ENCODE data around the gene SORL1-AS1.
A peak's percentile ranks its signal among the peaks of the same experiment; 100 is the strongest.

SORL1-AS1 gene

GRCh38 chr11:121448011-121448410 is 4.8 kb downstream of the SORL1-AS1 start:
- peak overlapping the region; percentile 75 to 91 for H3K27ac Mint-ChIP-seq
- ATAC-seq (no peak), DNase-seq (ENCODE audit: low spot score in 2 of 2) (no peak)
- peaks cover 23 to 38% of the 10 kb centered on the region in 2 donors for H3K36me3 Mint-ChIP-seq
- H3K9me3 Mint-ChIP-seq = no peaks in the 10 kb centered on the region

- Mint-ChIP-seq H3K9me3 (no peaks in the 10 kb centered on the region), H3K36me3 (peaks cover 22 to 31% of the 10 kb centered on the region in 2 donors), H3K27ac (peak overlapping the region; percentile 85 to 93)
- ATAC-seq (no peak), DNase-seq (ENCODE audit: low spot score in 2 of 2) (no peak)
Measured at GRCh38 chr11:121446752-121447156, 6.0 kb downstream of the SORL1-AS1 start.

- Mint-ChIP-seq H3K27ac (peak overlapping the region; percentile 74 to 93), H3K36me3 (peaks cover 22 to 26% of the 10 kb centered on the region in 2 donors), H3K9me3 (no peaks in the 10 kb centered on the region)
- DNase-seq (ENCODE audit: low spot score in 2 of 2) (no peak), ATAC-seq (peak in 1 of 2 donors; percentile 9)
Measured at GRCh38 chr11:121445071-121445768, 7.5 kb downstream of the SORL1-AS1 start.

GRCh38 chr11:121444526-121444925 is 8.2 kb downstream of the SORL1-AS1 start:
- Mint-ChIP-seq H3K27ac (peak overlapping the region in 1 of 2 donors; percentile 93), H3K9me3 (no peaks in the 10 kb centered on the region)
- no peak for ATAC-seq

GRCh38 chr11:121443688-121444275 is 9.0 kb downstream of the SORL1-AS1 start:
- Mint-ChIP-seq H3K36me3 (peaks cover 22 to 32% of the 10 kb centered on the region in 2 donors), H3K9me3 (peaks cover 0 to 4% of the 10 kb centered on the region in 2 donors), H3K27ac (peak overlapping the region in 1 of 2 donors; percentile 93)
- DNase-seq (ENCODE audit: low spot score in 2 of 2) (no peak), ATAC-seq (peak in 1 of 2 donors; percentile 52)

More at GRCh38 chr11:121444526-121444925, 8.2 kb downstream of the SORL1-AS1 start:
- DNase-seq (ENCODE audit: low spot score in 2 of 2) = no peak
- H3K36me3 Mint-ChIP-seq = peaks cover 22 to 28% of the 10 kb centered on the region in 2 donors

GRCh38 chr11:121441521-121441920 is 11.2 kb downstream of the SORL1-AS1 start:
- Mint-ChIP-seq H3K36me3 (peaks cover 22 to 32% of the 10 kb centered on the region in 2 donors), H3K27ac (no peak overlapping the region), H3K9me3 (peaks cover 0 to 4% of the 10 kb centered on the region in 2 donors)
- ATAC-seq (no peak), DNase-seq (ENCODE audit: low spot score in 2 of 2) (no peak)

- peaks cover 11 to 27% of the 10 kb centered on the region in 2 donors for H3K36me3 Mint-ChIP-seq
- DNase-seq (ENCODE audit: low spot score in 2 of 2) (no peak), ATAC-seq (no peak)
- H3K9me3 Mint-ChIP-seq = peaks cover 0 to 4% of the 10 kb centered on the region in 2 donors
- no peak overlapping the region for H3K27ac Mint-ChIP-seq
Measured at GRCh38 chr11:121439759-121440158, 13.0 kb downstream of the SORL1-AS1 start.

GRCh38 chr11:121439337-121439736 is 13.4 kb downstream of the SORL1-AS1 start:
- DNase-seq (ENCODE audit: low spot score in 2 of 2) = no peak
- Mint-ChIP-seq H3K36me3 (peaks cover 8 to 23% of the 10 kb centered on the region in 2 donors), H3K9me3 (peaks cover 0 to 4% of the 10 kb centered on the region in 2 donors), H3K27ac (no peak overlapping the region)
- no peak for ATAC-seq

- peaks cover 0 to 20% of the 10 kb centered on the region in 2 donors for H3K36me3 Mint-ChIP-seq
- peak overlapping the region; percentile 2 to 10 for H3K27ac Mint-ChIP-seq
- H3K9me3 Mint-ChIP-seq = peaks cover 0 to 4% of the 10 kb centered on the region in 2 donors
- no peak for ATAC-seq
- no peak for DNase-seq (ENCODE audit: low spot score in 2 of 2)
Measured at GRCh38 chr11:121437686-121438078, 15.1 kb downstream of the SORL1-AS1 start.

- peaks cover 0 to 19% of the 10 kb centered on the region in 2 donors for H3K36me3 Mint-ChIP-seq
- peaks cover 0 to 4% of the 10 kb centered on the region in 2 donors for H3K9me3 Mint-ChIP-seq
- ATAC-seq (peak; percentile 68 to 87), DNase-seq (ENCODE audit: low spot score in 2 of 2) (no peak)
- H3K27ac Mint-ChIP-seq = peak overlapping the region; percentile 2 to 10
Measured at GRCh38 chr11:121437018-121437685, 15.6 kb downstream of the SORL1-AS1 start.

- H3K36me3 Mint-ChIP-seq = peaks cover 0 to 12% of the 10 kb centered on the region in 2 donors
- peaks cover 0 to 4% of the 10 kb centered on the region in 2 donors for H3K9me3 Mint-ChIP-seq
- H3K27ac Mint-ChIP-seq = no peak overlapping the region
- ATAC-seq (no peak), DNase-seq (ENCODE audit: low spot score in 2 of 2) (no peak)
Measured at GRCh38 chr11:121435551-121436511, 16.9 kb downstream of the SORL1-AS1 start.

GRCh38 chr11:121435132-121435531 is 17.6 kb downstream of the SORL1-AS1 start:
- DNase-seq (ENCODE audit: low spot score in 2 of 2) (no peak), ATAC-seq (no peak)
- Mint-ChIP-seq H3K27ac (no peak overlapping the region), H3K9me3 (peaks cover 0 to 4% of the 10 kb centered on the region in 2 donors), H3K36me3 (peaks cover 0 to 12% of the 10 kb centered on the region in 2 donors)

- DNase-seq (ENCODE audit: low spot score in 2 of 2) (no peak), ATAC-seq (peak; percentile 92 to 96)
- H3K27ac Mint-ChIP-seq = peak overlapping the region; percentile 77 to 92
- H3K36me3 Mint-ChIP-seq = peaks cover 0 to 5% of the 10 kb centered on the region in 2 donors
- H3K9me3 Mint-ChIP-seq = no peaks in the 10 kb centered on the region
Measured at GRCh38 chr11:121431820-121432526, 20.8 kb downstream of the SORL1-AS1 start.

- DNase-seq (ENCODE audit: low spot score in 2 of 2) = no peak
- H3K27ac Mint-ChIP-seq = no peak overlapping the region
- peaks cover 5 to 15% of the 10 kb centered on the region in 2 donors for H3K36me3 Mint-ChIP-seq
- no peak for ATAC-seq
- H3K9me3 Mint-ChIP-seq = peaks cover 0 to 5% of the 10 kb centered on the region in 2 donors
Measured at GRCh38 chr11:121429556-121429955, 23.2 kb downstream of the SORL1-AS1 start.

- H3K9me3 Mint-ChIP-seq = peaks cover 5 to 18% of the 10 kb centered on the region in 2 donors
- peaks cover 5 to 28% of the 10 kb centered on the region in 2 donors for H3K36me3 Mint-ChIP-seq
- H3K27ac Mint-ChIP-seq = no peak overlapping the region
- no peak for DNase-seq (ENCODE audit: low spot score in 2 of 2)
- ATAC-seq = no peak
Measured at GRCh38 chr11:121427400-121427744, 25.4 kb downstream of the SORL1-AS1 start.

All from activated naive CD4-positive, alpha-beta T cell treated with anti-CD3 and anti-CD28 coated beads, Interleukin-2, amount 50 U/mL, for 72 hours (primary cell).